Stimulated activated CD8-positive, alpha-beta memory T cell treated with anti-CD3 and anti-CD28 coated beads, Interleukin-4, amount 100 ng/mL, for 24 hours (primary cell): ENCODE data around the gene NTN3.

Experiments
- DNase-seq: peaks from one replicate; pipeline ENCODE4 v3.0.0-alpha.2; 2020; ENCODE audit warnings: low read depth

NTN3 gene

DNA sequence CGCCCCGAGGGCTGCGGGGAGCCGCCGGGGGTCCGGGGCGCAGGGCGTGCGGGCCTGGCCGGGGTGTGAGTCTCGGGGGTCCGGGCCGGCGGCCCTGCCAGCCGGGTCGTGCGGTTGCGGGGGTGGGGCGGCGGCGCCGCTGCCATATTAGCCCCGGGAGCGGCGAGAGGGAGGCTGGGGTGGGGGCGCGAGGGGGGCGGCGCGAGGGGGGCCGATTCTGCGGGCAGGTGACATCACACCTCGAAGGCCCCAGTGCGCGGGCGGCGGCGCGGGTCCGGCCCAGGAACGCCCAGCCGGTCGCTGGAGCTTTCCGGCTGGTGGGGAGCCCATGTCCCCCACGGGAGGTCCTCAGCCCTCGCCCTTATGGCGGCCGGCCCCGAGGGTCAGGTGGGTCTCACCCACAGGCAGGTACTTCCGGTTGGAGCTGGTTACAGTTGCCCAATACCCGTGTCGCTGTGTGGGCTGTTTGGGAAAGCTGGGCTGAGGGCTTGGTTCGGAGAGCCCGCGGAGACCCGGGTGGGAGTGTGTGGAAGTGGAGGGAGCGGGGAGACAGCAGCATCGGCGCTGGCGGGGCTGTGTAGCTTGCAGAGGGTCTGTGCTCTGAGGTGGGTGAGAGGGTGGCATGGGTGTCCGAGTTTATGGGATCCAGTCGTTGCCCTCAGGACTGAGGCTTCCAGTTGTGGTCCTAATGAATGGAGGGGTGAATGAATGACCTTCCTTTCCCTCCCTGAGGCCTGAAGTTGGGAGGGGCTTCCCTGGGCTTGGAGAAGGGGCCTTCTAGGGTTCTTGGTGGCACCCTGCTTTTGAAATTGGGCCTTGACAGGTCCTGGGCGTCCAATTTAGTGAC lies 43.5 kb downstream of the NTN3 start:
- DNase-seq, result no peak

DNA sequence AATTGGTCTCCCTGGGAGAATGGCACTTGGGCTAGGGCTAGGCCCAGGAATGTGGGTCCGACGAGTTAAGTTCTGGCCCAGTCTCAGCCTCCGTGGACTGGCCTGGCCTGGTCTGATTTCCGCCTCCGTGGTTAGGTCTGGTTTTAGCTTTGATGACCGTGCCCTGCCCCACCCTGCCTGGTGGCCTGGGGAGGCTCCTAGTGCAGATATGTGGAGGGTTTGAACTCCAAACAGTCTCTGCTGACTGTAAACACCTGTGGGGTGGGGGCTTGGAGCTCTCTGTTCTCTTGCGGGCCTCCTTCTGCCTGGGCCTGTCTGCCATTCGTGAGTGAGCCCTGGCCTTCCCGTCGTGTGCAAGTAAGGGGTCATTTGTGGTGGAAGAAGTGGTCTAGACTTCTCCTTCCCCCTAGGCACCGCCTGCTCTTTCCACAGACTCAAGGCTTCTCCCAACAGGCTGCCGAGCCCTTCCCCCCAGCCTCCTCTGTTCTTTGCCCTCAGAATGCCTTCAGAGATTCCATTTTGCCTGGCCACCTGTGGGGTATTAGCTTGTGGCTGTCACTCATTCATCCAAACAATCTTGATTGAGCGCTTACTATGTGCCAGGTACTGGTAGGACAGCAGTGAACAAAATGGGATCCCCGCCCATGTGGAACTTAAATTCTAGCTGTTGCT lies 44.2 kb downstream of the NTN3 start:
- no peak for DNase-seq

DNA sequence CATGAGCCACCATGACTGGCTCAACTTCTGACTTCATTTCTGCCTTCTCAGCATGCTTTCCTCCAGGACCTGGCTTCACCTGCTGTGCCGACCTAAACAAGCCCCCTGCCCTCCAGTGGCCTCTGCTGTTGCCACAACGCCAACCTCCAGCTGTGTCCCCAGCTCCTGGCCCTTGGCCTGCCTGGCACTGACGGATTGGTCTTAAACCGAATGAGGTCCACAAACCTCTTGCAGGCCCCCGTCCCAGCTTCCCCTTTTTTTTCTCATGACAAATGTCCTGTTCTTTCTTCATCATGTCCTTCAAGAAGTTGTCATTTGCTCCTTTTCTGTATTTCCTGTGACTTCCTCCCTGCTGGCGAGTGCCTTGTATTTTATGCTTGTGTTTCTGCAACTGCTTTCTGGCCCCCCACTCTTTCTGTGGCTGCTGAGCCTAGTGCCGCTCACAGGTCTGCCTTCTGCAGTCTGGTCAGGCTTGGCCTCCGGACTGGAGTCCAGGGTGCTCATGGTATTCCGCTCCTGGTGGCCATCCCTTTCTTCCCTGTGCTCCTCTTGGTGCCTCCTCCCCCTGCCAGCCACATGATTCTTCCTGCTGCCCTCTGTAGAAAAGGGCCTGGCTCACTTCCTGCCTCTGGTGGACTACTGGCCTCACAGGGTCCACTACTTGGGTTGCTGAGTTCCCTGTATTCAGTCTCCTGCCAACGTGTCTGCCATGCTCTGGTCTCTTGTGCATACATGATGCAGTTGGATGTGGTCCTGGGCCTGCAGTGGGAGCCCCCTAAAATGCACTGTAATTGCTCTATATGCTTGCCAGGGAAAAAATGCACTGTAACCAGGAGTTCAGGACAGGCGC lies 45.5 kb downstream of the NTN3 start:
- no peak for DNase-seq

- no peak for DNase-seq
Measured at GRCh38 chr16:2517954-2518605, 47.0 kb downstream of the NTN3 start.

- DNase-seq, result no peak
Measured at GRCh38 chr16:2518823-2519710, 48.0 kb downstream of the NTN3 start.

DNA sequence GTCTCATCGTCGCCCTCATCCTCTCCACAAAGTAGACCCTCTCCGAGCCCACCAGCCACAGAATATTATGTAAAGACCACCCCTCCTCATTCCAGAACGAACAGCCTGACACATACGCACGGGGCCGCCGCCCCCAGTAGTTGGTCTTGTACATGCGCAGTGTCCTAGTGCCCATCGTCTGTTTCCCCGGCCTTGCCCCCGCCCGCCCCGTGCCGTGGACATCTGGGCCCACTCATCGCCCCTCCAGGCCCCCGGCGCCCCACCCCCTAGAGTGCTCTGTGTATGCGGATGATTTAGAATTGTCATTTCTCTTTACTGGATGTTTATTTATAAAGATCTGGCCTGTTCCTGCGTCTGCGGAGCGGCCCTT lies 48.6 kb downstream of the NTN3 start:
- no peak for DNase-seq

DNA sequence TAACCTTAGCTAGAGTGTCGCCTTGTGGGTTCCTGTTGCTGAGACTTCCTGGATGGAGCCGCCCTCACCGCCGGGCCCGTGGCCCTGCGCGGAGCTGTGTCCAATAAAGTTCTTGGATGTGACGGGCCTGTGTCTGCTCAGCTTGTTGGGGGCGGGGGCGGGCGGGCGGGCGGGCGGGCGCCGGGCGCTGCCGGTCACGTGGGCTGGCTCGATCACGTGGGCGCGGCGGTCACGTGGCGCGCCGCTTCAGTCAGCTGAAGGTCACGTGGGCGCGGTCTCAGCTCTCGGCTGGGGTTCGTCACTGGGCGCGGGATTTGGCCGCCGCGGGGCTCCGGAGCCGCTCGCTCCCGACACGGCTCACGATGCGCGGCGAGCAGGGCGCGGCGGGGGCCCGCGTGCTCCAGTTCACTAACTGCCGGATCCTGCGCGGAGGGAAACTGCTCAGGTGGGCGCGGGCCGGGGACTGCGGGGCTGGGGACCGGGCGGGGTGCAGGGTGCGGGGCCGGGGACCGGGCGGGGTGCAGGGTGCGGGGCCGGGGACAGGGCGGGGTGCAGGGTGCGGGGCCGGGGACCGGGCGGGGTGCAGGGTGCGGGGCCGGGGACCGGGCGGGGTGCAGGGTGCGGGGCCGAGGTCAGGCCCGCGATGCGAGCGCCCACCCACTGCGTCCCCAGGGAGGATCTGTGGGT lies 49.1 kb downstream of the NTN3 start, which contains the start of gene AMDHD2:
AMDHD2 (plus strand) TSS at position 275 of the 687 bp plus-strand sequence; CDS start at position 363, 88 bp downstream.
- DNase-seq, result peak; percentile 82

- no peak for DNase-seq
Measured at GRCh38 chr16:2520784-2521531, 49.9 kb downstream of the NTN3 start.
